HG02571 (cell line): ENCODE measurements around the gene C18orf32.
"Not testable (repeated sequence)": the region's sequence is repeated elsewhere in the genome, so short reads cannot be mapped to it uniquely, and the experiment has no call there.

ENCODE experiments used
- ATAC-seq: cut with Tn5 transposase; IDR thresholded peaks from one replicate; pipeline ENCODE4 v1.9.1; 2021; ENCODE audit warnings: mild to moderate bottlenecking, moderate library complexity; ENCODE audit not compliant: unreplicated experiment

C18orf32 gene

GRCh38 chr18:49503931-49504330 is 16.9 kb upstream of the C18orf32 start:
- ATAC-seq: no peak

- ATAC-seq: no peak
Measured at GRCh38 chr18:49500201-49500921, 13.3 kb upstream of the C18orf32 start.

DNA sequence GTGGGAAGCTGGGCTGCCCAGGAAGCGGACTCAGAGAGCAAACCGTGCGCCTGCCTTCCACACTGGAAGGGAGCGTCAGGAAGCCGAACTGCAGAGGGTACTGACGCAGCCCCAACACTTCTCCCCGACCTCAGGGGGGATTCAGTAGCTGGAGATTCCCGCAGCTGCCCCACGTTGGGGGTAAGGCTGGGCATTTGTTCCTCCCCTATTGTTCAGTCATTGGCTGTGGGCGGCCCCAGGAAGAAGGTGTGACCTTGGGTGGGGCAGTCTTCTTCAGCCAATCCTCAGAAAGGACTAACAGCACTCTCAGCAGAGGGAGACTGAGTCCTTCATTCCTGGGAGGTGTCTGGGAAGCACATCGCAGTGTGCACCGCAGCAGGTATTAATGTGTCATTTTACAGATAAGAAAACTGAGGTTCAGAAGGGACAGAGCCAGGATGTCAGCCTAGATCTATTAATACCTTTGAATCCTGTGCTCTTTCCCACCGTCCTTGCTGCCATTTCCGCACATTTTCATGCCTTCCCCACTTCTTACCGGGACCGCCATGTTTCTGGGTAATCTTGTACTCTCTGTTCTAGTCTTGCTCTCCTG is 12.1 kb upstream of the C18orf32 start:
- ATAC-seq: no peak

DNA sequence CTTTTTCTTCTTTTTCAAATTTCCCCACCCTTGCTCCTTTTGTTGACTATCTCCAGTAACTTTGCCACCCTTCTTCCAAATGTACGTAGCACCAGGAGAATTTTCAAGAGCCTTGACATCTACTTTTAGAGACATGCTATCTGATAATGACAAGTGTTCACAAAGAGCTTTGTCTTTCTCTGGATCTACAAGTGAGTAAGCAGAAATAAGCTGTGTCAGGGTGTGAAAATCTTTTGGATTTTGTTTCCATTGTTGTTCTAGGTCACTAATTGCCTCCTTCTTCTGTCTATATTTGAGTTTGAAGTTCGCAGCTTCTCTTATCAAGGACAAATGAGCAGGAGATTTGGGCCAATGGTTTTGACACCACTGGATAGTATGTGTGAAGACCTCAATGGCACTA is 8.4 kb upstream of the C18orf32 start:
- no peak for ATAC-seq

GRCh38 chr18:49495076-49495475 is 8.0 kb upstream of the C18orf32 start:
- no peak for ATAC-seq

GRCh38 chr18:49494660-49495059 is 7.6 kb upstream of the C18orf32 start:
- no peak for ATAC-seq

DNA sequence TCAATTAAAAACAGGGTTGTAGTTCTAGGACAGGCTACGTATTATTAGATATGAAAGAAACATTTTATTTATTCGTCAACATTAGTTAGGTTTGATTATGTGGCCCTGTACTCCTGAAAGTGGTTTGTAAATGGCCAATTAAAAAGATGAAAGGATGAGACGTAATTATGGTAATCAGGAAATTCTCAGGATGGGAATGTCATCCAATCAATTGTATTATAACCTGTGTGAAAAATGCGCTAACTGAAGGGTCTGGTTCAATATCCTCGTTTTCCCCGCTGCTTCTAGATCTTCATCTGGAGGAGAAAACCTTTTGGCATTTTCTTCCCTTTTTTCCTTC is 5.6 kb upstream of the C18orf32 start:
- no peak for ATAC-seq

DNA sequence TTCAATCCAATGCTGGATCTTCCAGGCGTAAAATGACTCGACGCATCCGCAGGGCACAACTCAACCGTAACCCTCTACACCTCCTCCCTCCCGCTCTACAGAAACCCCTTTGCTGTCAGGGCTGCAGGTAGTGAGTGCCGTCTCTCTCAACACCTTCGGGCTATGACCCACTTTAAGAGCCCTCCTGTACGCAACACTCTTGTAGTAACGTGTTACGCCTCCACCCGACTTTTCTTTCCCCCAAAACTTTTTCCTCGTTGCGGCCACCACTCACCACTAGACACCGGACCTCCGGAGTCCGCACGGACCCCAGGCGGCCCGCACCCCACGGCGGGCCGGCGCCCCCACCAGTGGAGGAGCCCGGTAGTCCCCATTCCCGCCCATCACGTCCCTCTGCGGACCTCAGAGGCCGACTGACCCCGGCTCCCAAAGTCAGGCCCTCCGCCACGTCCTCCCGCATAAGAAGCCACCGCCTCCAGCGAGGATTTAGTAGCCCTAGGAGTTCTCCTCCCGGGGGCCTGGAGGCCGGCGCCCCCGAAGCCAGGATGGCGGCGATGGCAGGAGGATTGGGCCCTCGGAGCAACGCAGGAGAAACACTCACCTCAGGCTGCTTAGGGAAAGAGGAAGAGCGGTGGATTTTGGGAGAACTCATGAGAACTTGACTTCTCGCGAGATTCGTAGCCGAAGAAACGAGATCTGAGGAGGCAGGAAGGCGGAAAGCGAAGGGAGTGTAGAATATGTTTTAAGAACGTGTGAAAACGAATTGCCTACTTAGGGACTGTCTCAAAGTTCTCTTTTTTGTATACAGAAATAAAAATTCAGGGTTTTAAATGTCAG is 5.0 kb upstream of the C18orf32 start, which contains the start of gene RPL17:
Gene RPL17, minus strand, starts transcription at position 609 of the 837 bp plus-strand sequence.
- ATAC-seq: peak; percentile 79

DNA sequence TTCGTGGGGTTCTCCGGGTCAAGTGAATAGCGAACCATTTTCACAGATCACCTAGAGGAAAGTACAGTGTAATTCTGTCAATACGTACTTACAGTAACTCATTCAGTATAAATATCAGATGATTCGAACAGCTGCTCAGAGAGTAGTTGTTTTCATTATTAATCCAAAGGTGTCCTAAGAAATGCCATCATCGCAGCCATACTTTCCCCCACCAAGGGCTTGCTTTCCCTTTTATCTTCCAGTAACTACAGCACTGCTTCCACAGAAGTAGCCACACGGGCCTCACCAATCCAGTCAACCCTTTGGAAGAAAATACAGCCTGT is 4.5 kb upstream of the C18orf32 start:
- no peak for ATAC-seq

- no peak for ATAC-seq
Measured at GRCh38 chr18:49490246-49490762, 3.3 kb upstream of the C18orf32 start.

DNA sequence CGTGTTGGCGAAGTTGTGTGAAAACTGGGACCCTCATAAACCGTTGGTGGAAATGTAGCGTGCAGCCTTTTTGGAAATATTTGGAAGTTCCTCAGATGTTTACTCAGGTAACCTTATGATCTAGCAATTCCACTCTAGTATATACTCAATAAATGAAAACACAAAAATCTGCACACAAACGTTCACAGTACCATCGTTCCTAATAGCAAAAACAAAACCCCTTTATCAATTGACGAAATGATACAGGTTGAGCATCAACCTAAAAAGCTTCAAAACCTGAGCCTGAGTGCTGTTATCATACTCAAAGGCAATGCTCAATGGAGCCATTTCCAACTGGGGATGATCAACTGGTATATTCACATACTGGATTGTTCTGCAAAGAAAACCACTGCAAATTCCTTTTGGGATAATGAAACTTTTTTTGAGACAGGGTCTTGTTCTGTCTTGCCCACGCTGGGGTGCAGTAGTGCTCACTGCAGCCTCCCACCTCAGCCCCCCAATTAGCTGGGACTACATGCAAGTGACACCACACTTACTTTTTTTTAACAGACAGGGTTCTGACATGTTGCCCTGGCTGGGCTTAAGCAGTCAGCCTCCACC is 777 bp upstream of the C18orf32 start:
- ATAC-seq: no peak

DNA sequence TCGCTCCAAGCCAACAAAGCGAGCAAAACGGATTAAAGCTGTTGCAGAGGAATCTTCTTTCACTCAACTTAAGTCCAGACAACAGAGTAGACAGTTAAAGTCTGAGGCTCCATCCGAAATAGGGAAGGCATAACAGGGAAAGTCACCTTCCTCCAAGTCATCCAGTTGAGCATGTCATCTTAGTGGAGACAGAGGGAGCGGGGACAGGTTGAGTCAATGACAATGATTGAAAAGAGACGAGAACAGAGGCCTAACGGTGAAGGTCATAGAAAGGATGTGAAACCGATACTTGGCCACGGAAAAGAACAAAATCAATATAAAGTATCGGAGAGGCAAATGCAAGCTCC is 455 bp downstream of the C18orf32 start:
- no peak for ATAC-seq

DNA sequence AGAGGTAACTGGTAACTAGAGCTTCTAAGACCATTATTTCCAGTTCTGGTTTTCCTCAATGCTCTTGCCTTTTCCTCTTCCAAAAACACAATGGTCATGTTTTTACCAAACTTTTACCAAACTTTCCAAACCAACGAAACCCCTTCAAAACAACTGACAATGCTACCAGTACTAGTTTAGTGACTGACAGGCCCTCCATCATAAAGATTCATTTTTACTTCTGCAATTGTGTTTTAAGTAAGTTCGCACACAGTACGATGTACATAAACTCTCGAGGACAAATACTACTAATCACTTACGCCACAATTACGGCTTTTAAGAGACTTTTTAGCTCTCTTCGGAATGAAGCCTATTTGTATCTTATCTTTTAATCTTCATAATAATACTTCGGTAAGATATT is 900 bp downstream of the C18orf32 start:
- no peak for ATAC-seq

GRCh38 chr18:49483198-49483597 is 3.8 kb downstream of the C18orf32 start:
- ATAC-seq: no peak

- no peak for ATAC-seq
Measured at GRCh38 chr18:49481907-49482306, 5.1 kb downstream of the C18orf32 start.

DNA sequence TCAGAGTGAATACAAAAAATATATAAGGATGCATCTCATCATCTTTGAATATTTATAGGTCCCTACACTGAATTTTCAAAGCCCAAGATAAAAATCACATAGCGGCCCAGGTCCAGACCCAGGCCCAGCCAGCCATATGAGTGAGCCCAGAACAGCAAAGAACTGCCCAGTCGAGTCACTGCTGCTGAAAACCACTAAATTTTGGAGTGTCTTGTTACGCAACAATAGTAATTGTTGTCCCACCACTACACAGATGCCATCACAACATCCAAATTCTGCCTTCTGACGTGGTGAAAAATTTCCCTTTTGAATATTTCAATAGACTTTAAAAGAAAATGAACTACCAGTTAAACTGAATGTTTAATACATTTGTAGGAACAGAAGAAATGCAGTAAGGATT is 5.7 kb downstream of the C18orf32 start:
- no peak for ATAC-seq

- no peak for ATAC-seq
Measured at GRCh38 chr18:49479381-49480137, 7.5 kb downstream of the C18orf32 start.

GRCh38 chr18:49476664-49477411 is 10.2 kb downstream of the C18orf32 start:
- ATAC-seq: no peak

DNA sequence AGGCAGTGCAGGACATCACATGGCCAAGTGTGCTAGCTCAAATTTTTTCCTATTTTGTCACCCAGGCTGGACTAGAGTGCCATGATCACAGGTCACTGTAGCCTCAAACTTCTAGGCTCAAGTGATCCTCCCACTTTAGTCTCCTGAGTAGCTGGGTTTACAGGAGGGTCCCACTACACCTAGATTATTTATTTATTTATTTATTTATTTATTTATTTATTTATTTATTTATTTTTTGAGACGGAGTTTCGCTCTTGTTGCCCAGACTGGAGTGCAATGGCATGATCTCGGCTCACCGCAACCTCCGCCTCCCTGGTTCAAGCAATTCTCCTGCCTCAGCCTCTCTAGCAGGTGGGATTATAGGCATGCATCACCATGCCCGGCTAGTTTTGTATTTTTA is 12.1 kb downstream of the C18orf32 start:
- not testable (repeated sequence) for ATAC-seq

DNA sequence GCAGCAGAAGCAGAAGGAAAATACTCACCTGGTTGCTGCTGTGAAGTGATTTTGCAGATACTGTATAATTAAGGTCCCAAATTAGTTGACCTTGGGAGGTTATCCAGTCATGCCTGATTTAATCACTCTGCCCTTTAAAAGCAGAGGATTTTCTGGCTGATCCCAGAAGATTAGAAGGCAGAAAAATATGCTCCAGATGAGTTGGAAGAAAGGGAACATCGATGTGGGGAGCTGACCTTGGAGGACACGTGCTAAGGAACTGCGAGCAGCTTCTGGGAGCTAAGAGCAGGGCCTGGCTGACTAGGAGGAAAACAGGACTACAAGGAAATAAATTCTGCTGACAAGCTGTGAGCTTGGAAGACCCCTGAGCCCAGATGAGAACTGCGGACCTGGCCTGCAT is 13.3 kb downstream of the C18orf32 start:
- ATAC-seq: no peak
